Stomach (tissue), 9 donors: ENCODE measurements around the gene ITPR1. TPM values are rescaled to one million over a fixed set of nuclear protein-coding genes. Genes with fewer than 3 reads are reported as not detected.

Experiments
- DNase-seq, 2 donors: peaks; one replicate each; pipeline versions ENCODE4 v3.0.0 to v3.0.0-alpha.2; 2013 to 2019
- H3K27ac ChIP-seq, 5 donors: fragments of 200-600 bp in 4 of 5; sonication (generic) in 4 of 5; one replicate each; pipeline ENCODE4 v1.5.1; 2013 to 2019; ENCODE audit warnings: mild to moderate bottlenecking in 1 of 5, moderate library complexity in 1 of 5
- H3K27me3 ChIP-seq, 3 donors: fragments of 200-600 bp; sonication (generic); one replicate each; pipeline ENCODE4 v1.5.1; 2017 to 2019; ENCODE audit warnings: mixed run types in 1 of 3
- H3K36me3 ChIP-seq, 4 donors: fragments of 200-600 bp; sonication (generic); 1 replicate in 3 of 4; 2 replicates in 1 of 4; pipeline ENCODE4 v1.5.1; 2016 to 2019
- H3K4me1 ChIP-seq, 4 donors: fragments of 200-600 bp; sonication (generic); one replicate each; pipeline ENCODE4 v1.5.1; 2016 to 2019
- H3K4me3 ChIP-seq, 4 donors: fragments of 200-600 bp; sonication (generic) in 3 of 4; one replicate each; pipeline ENCODE4 v1.5.1; 2016 to 2019; ENCODE audit warnings: mild to moderate bottlenecking in 1 of 4
- H3K9me3 ChIP-seq, 4 donors: fragments of 200-600 bp; sonication (generic); one replicate each; pipeline ENCODE4 v1.5.1; 2016 to 2019
- EP300 ChIP-seq: sonication (generic); formaldehyde crosslinking; IDR thresholded peaks from one replicate; pipeline ENCODE4 v1.6.1; 2017; ENCODE audit warnings: antibody characterized with exemption
- POLR2A ChIP-seq, 4 donors: fragments of 450-650 bp; IDR thresholded peaks; one replicate each; pipeline ENCODE4 v1.6.1; 2016; ENCODE audit warnings: antibody characterized with exemption in 4 of 4, control low read depth in 2 of 4, mild to moderate bottlenecking in 1 of 4, moderate library complexity in 1 of 4
- POLR2AphosphoS5 ChIP-seq, 3 donors: sonication (generic); formaldehyde crosslinking; IDR thresholded peaks; one replicate each; pipeline ENCODE4 v1.6.1; 2016; ENCODE audit warnings: antibody characterized with exemption in 3 of 3
- whole genome bisulfite sequencing, 5 donors: extraction: QIAGEN DNeasy Blood & Tissue Kit in 3 of 5; methylation state at CpG; one replicate each; pipeline versions ENCODE4 v1.1.5 to v1.1.7; 2013 to 2018; 5-methylcytosine and 5-hydroxymethylcytosine counted together
- intact Hi-C: fragments of 100-400 bp; cut with DNase I; formaldehyde crosslinking; loops from one replicate; pipeline ENCODE4 v1.15.1; 2023; ENCODE audit warnings: low total_unique reads
- polyA plus RNA-seq, 3 donors: library from polyadenylated mRNA; stranded (reverse); fragments of 200-250 nt; gene quantifications; one replicate each; pipeline ENCODE4 v1.2.3, GENCODE V29; 2013
- total RNA-seq, 5 donors: library from RNA; depleted of rRNA; stranded (reverse); fragments of >200 nt; gene quantifications; one replicate each; pipeline versions ENCODE4 v1.1.0 to v1.2.3, GENCODE V29; 2014 to 2016
- TF ChIP-seq, protein P1 (sequence below), 7 experiments: fragments of 450-650 bp in 4 of 7; fragments of 200-600 bp in 3 of 7; sonication (generic) in 3 of 7; IDR thresholded peaks; one replicate each; pipeline ENCODE4 v1.5.1; 2016 to 2019; ENCODE audit warnings: antibody characterized with exemption in 7 of 7, control low read depth in 2 of 7, mild to moderate bottlenecking in 1 of 7
- donor health status: healthy with polysubstance abuse.
- donor health status: Bipolar disorder and iron deficiency.
- donor health status: healthy.

The ITPR1 gene
- total and polyA plus RNA-seq, 8 donors, result 6.6 to 192 (median 32.9) TPM

DNA sequence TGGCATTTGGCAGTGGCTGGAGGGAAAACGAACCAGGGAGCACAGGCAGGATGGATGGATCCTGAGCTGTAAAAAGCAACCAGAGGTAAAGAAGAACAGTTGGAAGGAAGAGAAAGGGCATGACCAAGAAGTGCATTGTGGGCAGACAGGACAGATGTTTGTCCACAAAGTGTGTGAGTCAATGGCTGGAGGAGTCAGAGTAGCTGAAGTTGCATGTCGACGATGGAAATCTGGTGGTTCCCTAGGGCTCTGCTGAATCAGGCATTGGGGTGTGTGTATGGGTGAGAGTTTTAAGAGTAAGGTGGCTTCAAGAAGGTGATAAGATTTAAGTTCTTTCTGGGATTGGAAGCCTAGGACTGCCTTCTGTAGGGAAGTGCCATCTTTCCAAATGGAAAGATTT, 272.1 kb downstream of the ITPR1 start:
- H3K4me1 ChIP-seq, result peaks cover 0 to 7% (median 2%) of the 10 kb centered on the region in 4 donors
- no peaks in the 10 kb centered on the region for H3K27me3 ChIP-seq
- H3K27ac ChIP-seq, result no peak overlapping the region
- no peak for TF ChIP-seq POLR2A (IDR thresholded peaks at IDR 0.05)
- no peak for TF ChIP-seq POLR2AphosphoS5 (IDR thresholded peaks at IDR 0.05)
- no peak for TF ChIP-seq EP300
- TF ChIP-seq, protein P1, sequence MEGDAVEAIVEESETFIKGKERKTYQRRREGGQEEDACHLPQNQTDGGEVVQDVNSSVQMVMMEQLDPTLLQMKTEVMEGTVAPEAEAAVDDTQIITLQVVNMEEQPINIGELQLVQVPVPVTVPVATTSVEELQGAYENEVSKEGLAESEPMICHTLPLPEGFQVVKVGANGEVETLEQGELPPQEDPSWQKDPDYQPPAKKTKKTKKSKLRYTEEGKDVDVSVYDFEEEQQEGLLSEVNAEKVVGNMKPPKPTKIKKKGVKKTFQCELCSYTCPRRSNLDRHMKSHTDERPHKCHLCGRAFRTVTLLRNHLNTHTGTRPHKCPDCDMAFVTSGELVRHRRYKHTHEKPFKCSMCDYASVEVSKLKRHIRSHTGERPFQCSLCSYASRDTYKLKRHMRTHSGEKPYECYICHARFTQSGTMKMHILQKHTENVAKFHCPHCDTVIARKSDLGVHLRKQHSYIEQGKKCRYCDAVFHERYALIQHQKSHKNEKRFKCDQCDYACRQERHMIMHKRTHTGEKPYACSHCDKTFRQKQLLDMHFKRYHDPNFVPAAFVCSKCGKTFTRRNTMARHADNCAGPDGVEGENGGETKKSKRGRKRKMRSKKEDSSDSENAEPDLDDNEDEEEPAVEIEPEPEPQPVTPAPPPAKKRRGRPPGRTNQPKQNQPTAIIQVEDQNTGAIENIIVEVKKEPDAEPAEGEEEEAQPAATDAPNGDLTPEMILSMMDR (IDR thresholded peaks at IDR 0.05), result no peak
- peaks cover 0 to 56% (median 48%) of the 10 kb centered on the region in 4 donors for H3K36me3 ChIP-seq
- DNase-seq, result no peak
- WGBS, 5 donors, result 89 to 93% (median 92%) methylated on average over 3 of the region's 3 CpGs
- intact Hi-C loops, result no loop called here
- H3K4me3 ChIP-seq, result no peak overlapping the region
- H3K9me3 ChIP-seq, result peaks cover 0 to 4% (median 0%) of the 10 kb centered on the region in 4 donors

DNA sequence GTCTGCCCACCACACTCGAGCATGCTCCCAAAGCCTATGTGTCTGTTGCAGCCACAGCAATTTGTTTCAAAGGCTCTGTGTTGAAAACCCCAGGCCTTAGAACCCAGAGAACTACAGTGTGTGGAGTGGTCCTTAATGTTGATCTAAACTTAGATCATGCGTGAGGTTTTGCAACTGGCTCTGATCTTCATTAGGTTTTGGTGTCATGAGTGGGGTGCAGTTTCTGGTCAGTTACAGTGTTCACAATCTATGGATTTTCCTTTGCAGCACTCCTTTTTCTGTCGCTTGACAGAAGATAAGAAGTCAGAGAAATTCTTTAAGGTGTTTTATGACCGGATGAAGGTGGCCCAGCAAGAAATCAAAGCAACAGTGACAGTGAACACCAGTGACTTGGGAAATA, 273.1 kb downstream of the ITPR1 start:
- H3K27ac ChIP-seq, result no peak overlapping the region
- H3K27me3 ChIP-seq, result no peaks in the 10 kb centered on the region
- H3K36me3 ChIP-seq, result peaks cover 0 to 53% (median 39%) of the 10 kb centered on the region in 4 donors
- TF ChIP-seq POLR2AphosphoS5 (IDR thresholded peaks at IDR 0.05), result no peak
- TF ChIP-seq, protein P1 (IDR thresholded peaks at IDR 0.05), result no peak
- no peak for TF ChIP-seq EP300
- TF ChIP-seq POLR2A (IDR thresholded peaks at IDR 0.05), result no peak
- peaks cover 0 to 4% (median 0%) of the 10 kb centered on the region in 4 donors for H3K9me3 ChIP-seq
- 94 to 99% (median 96%) methylated on average over 4 of the region's 4 CpGs for WGBS, 5 donors
- intact Hi-C loops, result no loop called here
- H3K4me3 ChIP-seq, result no peak overlapping the region
- H3K4me1 ChIP-seq, result peaks cover 3 to 17% (median 12%) of the 10 kb centered on the region in 4 donors
- no peak for DNase-seq

- Histone ChIP-seq H3K27ac (peak overlapping the region in 1 of 5 donors; percentile 0), H3K4me3 (no peak overlapping the region), H3K36me3 (peaks cover 0 to 48% (median 39%) of the 10 kb centered on the region in 4 donors), H3K4me1 (peaks cover 9 to 23% (median 19%) of the 10 kb centered on the region in 4 donors), H3K9me3 (peaks cover 0 to 4% (median 0%) of the 10 kb centered on the region in 4 donors), H3K27me3 (no peaks in the 10 kb centered on the region)
- intact Hi-C loops, result no loop called here
- no peak for TF ChIP-seq POLR2A (IDR thresholded peaks at IDR 0.05)
- no peak for TF ChIP-seq POLR2AphosphoS5 (IDR thresholded peaks at IDR 0.05)
- no peak for TF ChIP-seq EP300
- TF ChIP-seq, protein P1 (IDR thresholded peaks at IDR 0.05), result no peak
- WGBS, 5 donors, result 77 to 85% (median 82%) methylated on average over 6 of the region's 6 CpGs
- DNase-seq, result no peak
These were observed 273.8 kb downstream of the ITPR1 start for GRCh38 chr3:4766716-4767499.

- no peak for TF ChIP-seq POLR2A (IDR thresholded peaks at IDR 0.05)
- TF ChIP-seq, protein P1 (IDR thresholded peaks at IDR 0.05), result no peak
- TF ChIP-seq EP300, result no peak
- TF ChIP-seq POLR2AphosphoS5 (IDR thresholded peaks at IDR 0.05), result no peak
- Histone ChIP-seq H3K4me1 (peaks cover 21 to 35% (median 29%) of the 10 kb centered on the region in 4 donors), H3K4me3 (no peak overlapping the region), H3K27ac (no peak overlapping the region), H3K36me3 (peaks cover 0 to 42% (median 34%) of the 10 kb centered on the region in 4 donors), H3K9me3 (peaks cover 0 to 4% (median 0%) of the 10 kb centered on the region in 4 donors), H3K27me3 (no peaks in the 10 kb centered on the region)
- no peak for DNase-seq
- intact Hi-C loops, result no loop called here
- WGBS, 5 donors, result 83 to 91% (median 89%) methylated on average over 5 of the region's 5 CpGs
These were observed 274.9 kb downstream of the ITPR1 start for GRCh38 chr3:4768021-4768420.
